HG03521 (cell line): ENCODE results near the gene SLTM.
"Not testable (repeated sequence)": the region's sequence is repeated elsewhere in the genome, so short reads cannot be mapped to it uniquely, and the experiment has no call there.

ENCODE experiments used
- ATAC-seq: cut with Tn5 transposase; IDR thresholded peaks from one replicate; pipeline ENCODE4 v1.9.1; 2021; ENCODE audit warnings: mild to moderate bottlenecking, moderate library complexity; ENCODE audit not compliant: unreplicated experiment

The SLTM gene

GRCh38 chr15:58877999-58878825, 55.3 kb downstream of the SLTM start:
- no peak for ATAC-seq

GRCh38 chr15:58876306-58877106, 57.0 kb downstream of the SLTM start:
- ATAC-seq, result no peak

- ATAC-seq, result no peak
These were observed 58.1 kb downstream of the SLTM start for GRCh38 chr15:58875343-58875742.

GRCh38 chr15:58873267-58873666, 60.2 kb downstream of the SLTM start:
- ATAC-seq, result no peak

- no peak for ATAC-seq
These were observed 63.0 kb downstream of the SLTM start for GRCh38 chr15:58870451-58870850.

- no peak for ATAC-seq
These were observed 65.6 kb downstream of the SLTM start for GRCh38 chr15:58867926-58868325.

- ATAC-seq, result no peak
These were observed 68.0 kb downstream of the SLTM start for GRCh38 chr15:58865425-58865880.

GRCh38 chr15:58864602-58865424, 68.7 kb downstream of the SLTM start:
- no peak for ATAC-seq

- ATAC-seq, result no peak
These were observed 71.2 kb downstream of the SLTM start for GRCh38 chr15:58862326-58862725.

- ATAC-seq, result not testable (repeated sequence)
These were observed 76.9 kb downstream of the SLTM start for GRCh38 chr15:58856621-58857020.

- ATAC-seq, result no peak
These were observed 77.4 kb downstream of the SLTM start for GRCh38 chr15:58856086-58856485.

GRCh38 chr15:58854593-58854992, 78.9 kb downstream of the SLTM start:
- ATAC-seq, result no peak

GRCh38 chr15:58852347-58852746, 81.1 kb downstream of the SLTM start:
- ATAC-seq, result no peak

GRCh38 chr15:58851205-58851604, 82.3 kb downstream of the SLTM start:
- not testable (repeated sequence) for ATAC-seq

- ATAC-seq, result no peak
These were observed 90.6 kb downstream of the SLTM start for GRCh38 chr15:58842713-58843396.

- no peak for ATAC-seq
These were observed 93.4 kb downstream of the SLTM start for GRCh38 chr15:58840048-58840447.

- no peak for ATAC-seq
These were observed 94.0 kb downstream of the SLTM start for GRCh38 chr15:58839485-58839884.

GRCh38 chr15:58833681-58834426, 99.6 kb downstream of the SLTM start:
- ATAC-seq, result not testable (repeated sequence)

GRCh38 chr15:58830556-58830955, 102.9 kb downstream of the SLTM start:
- no peak for ATAC-seq
